Ascending aorta (tissue), 2 donors: ENCODE data around the gene KIRREL3. TPM values are rescaled to one million over a fixed set of nuclear protein-coding genes. Genes with fewer than 3 reads are reported as not detected.

ENCODE experiments used
- DNase-seq, 2 donors: peaks; one replicate each; pipeline ENCODE4 v3.0.0-alpha.2; 2019; ENCODE audit warnings: low spot score in 2 of 2
- H3K27ac ChIP-seq, 2 donors: fragments of 200-600 bp; sonication (generic); one replicate each; pipeline ENCODE4 v1.5.1; 2016 to 2017; ENCODE audit warnings: mild to moderate bottlenecking in 1 of 2
- H3K27me3 ChIP-seq: fragments of 200-600 bp; sonication (generic); one replicate; pipeline ENCODE4 v1.5.1; 2017
- H3K36me3 ChIP-seq, 2 donors: fragments of 200-600 bp; sonication (generic); one replicate each; pipeline ENCODE4 v1.5.1; 2016
- H3K4me1 ChIP-seq, 2 donors: fragments of 200-600 bp; sonication (generic); one replicate each; pipeline ENCODE4 v1.5.1; 2016 to 2017; ENCODE audit warnings: mild to moderate bottlenecking in 1 of 2
- H3K4me3 ChIP-seq, 2 donors: fragments of 200-600 bp; sonication (generic); one replicate each; pipeline ENCODE4 v1.5.1; 2016 to 2017; ENCODE audit warnings: mild to moderate bottlenecking in 1 of 2
- H3K9me3 ChIP-seq, 2 donors: fragments of 200-600 bp; sonication (generic); one replicate each; pipeline ENCODE4 v1.5.1; 2016
- intact Hi-C: fragments of 100-400 bp; cut with DNase I; formaldehyde crosslinking; loops from one replicate; pipeline ENCODE4 v1.15.1; 2023
- total RNA-seq: library from RNA; depleted of rRNA; stranded (reverse); fragments of >200 nt; gene quantifications from one replicate; pipeline ENCODE4 v1.1.0, GENCODE V29; 2016
- TF ChIP-seq, protein P1 (sequence below), 3 experiments: fragments of 200-600 bp in 2 of 3; fragments of 450-650 bp in 1 of 3; sonication (generic) in 2 of 3; IDR thresholded peaks; one replicate each; pipeline ENCODE4 v1.5.1; 2016 to 2019; ENCODE audit warnings: antibody characterized with exemption in 3 of 3, mild to moderate bottlenecking in 1 of 3, moderate library complexity in 1 of 3

Gene KIRREL3
- total RNA-seq, 1 donor from 2014 or later = not detected

- intact Hi-C loops = no loop called here
- no peaks in the 10 kb centered on the region for H3K36me3 ChIP-seq
- H3K27me3 ChIP-seq = no peaks in the 10 kb centered on the region
- no peak overlapping the region for H3K27ac ChIP-seq
- H3K9me3 ChIP-seq = no peaks in the 10 kb centered on the region
- TF ChIP-seq, protein P1, sequence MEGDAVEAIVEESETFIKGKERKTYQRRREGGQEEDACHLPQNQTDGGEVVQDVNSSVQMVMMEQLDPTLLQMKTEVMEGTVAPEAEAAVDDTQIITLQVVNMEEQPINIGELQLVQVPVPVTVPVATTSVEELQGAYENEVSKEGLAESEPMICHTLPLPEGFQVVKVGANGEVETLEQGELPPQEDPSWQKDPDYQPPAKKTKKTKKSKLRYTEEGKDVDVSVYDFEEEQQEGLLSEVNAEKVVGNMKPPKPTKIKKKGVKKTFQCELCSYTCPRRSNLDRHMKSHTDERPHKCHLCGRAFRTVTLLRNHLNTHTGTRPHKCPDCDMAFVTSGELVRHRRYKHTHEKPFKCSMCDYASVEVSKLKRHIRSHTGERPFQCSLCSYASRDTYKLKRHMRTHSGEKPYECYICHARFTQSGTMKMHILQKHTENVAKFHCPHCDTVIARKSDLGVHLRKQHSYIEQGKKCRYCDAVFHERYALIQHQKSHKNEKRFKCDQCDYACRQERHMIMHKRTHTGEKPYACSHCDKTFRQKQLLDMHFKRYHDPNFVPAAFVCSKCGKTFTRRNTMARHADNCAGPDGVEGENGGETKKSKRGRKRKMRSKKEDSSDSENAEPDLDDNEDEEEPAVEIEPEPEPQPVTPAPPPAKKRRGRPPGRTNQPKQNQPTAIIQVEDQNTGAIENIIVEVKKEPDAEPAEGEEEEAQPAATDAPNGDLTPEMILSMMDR (IDR thresholded peaks at IDR 0.05) = no peak
- no peak overlapping the region for H3K4me3 ChIP-seq
- no peaks in the 10 kb centered on the region for H3K4me1 ChIP-seq
- DNase-seq = no peak
Measured at GRCh38 chr11:126722956-126723664, 277.5 kb downstream of the KIRREL3 start.

GRCh38 chr11:126722006-126722736, 278.4 kb downstream of the KIRREL3 start:
- TF ChIP-seq, protein P1 (IDR thresholded peaks at IDR 0.05) = no peak
- intact Hi-C loops = no loop called here
- no peaks in the 10 kb centered on the region for H3K27me3 ChIP-seq
- H3K4me3 ChIP-seq = no peak overlapping the region
- H3K36me3 ChIP-seq = no peaks in the 10 kb centered on the region
- H3K4me1 ChIP-seq = no peaks in the 10 kb centered on the region
- DNase-seq = no peak
- H3K27ac ChIP-seq = no peak overlapping the region
- no peaks in the 10 kb centered on the region for H3K9me3 ChIP-seq

GRCh38 chr11:126720539-126721235, 279.9 kb downstream of the KIRREL3 start:
- intact Hi-C loops = no loop called here
- Histone ChIP-seq H3K9me3 (no peaks in the 10 kb centered on the region), H3K36me3 (no peaks in the 10 kb centered on the region), H3K27ac (no peak overlapping the region), H3K4me3 (no peak overlapping the region), H3K4me1 (no peaks in the 10 kb centered on the region), H3K27me3 (no peaks in the 10 kb centered on the region)
- TF ChIP-seq, protein P1 (IDR thresholded peaks at IDR 0.05) = no peak
- DNase-seq = no peak

GRCh38 chr11:126719740-126720139, 280.8 kb downstream of the KIRREL3 start:
- no peaks in the 10 kb centered on the region for H3K36me3 ChIP-seq
- no peak for DNase-seq
- intact Hi-C loops = no loop called here
- no peaks in the 10 kb centered on the region for H3K4me1 ChIP-seq
- no peak overlapping the region for H3K4me3 ChIP-seq
- H3K27me3 ChIP-seq = no peaks in the 10 kb centered on the region
- H3K27ac ChIP-seq = no peak overlapping the region
- no peaks in the 10 kb centered on the region for H3K9me3 ChIP-seq
- TF ChIP-seq, protein P1 (IDR thresholded peaks at IDR 0.05) = no peak

DNA sequence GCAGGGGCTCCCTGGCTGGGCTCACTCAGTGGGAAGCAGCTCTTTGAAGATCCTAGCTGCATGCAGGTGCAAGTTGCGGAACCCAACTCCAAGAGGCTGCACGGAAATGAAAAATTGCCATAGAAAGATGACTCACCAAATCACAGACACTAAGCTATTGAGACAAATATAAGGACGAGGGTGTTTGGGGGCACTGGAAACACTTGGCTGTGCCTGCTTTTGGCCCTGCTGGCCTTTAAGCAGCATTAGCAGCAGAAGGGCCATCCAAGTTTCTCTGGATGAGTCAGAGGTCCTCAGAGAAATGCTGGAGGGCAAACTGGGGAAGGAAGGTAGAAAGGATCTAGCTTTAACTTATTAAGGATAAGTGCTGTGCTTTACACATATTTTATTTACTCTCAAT, 282.3 kb downstream of the KIRREL3 start:
- intact Hi-C loops = no loop called here
- Histone ChIP-seq H3K36me3 (no peaks in the 10 kb centered on the region), H3K9me3 (no peaks in the 10 kb centered on the region), H3K27me3 (no peaks in the 10 kb centered on the region), H3K4me3 (no peak overlapping the region), H3K27ac (no peak overlapping the region), H3K4me1 (no peaks in the 10 kb centered on the region)
- TF ChIP-seq, protein P1 (IDR thresholded peaks at IDR 0.05) = no peak
- DNase-seq = no peak
